Measurements from ENCODE around the gene LSP1. TPM values are rescaled to one million over a fixed set of nuclear protein-coding genes. Genes with fewer than 3 reads are reported as not detected.
A peak's percentile ranks its signal among the peaks of the same experiment; 100 is the strongest.

LSP1 gene
- total and polyA plus RNA-seq, 2 donors from 2014 or later: 8.4 to 26.1 TPM

DNA sequence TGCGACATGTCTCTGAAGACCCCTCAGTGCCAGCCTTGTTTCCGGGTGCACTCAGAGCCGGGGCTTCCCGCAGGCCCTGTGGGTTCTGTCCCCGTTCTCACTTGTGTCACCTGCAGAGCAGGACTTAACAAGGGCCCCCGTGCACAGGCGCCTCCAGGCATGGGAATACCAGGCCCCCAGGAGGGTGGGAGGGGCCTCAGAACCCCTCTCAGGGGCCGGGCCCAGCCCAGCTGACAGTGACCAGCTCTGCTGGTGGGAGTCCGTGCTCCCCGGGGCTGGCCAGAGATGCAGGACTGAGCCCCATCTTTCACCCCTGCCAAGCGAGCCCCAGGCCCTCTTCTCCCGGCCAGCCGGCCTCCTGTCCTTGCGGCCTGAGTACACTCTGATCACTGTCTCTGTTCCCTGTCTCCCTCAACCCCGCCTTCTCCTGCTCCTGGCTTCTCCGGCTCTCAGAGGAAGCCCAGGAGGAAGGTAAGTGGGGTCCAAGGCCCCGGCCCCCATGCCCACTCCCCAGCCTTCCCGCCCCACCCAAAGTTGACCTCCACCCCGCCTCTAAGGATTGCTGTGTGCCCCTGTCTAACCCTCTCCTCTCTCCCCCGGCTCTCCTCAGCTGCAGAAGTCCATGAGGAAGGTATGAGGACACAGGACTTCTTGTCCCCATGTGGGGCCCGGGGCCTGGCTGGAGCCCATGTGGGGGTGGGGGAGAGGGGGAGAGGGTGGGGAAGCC lies 71.9 kb downstream of the LSP1 start:
- Histone ChIP-seq H3K36me3 (ENCODE audit: control insufficient read depth in 2 of 3, insufficient read depth in 3 of 3, low read length in 3 of 3) (no peaks in the 10 kb centered on the region), H3K4me3 (ENCODE audit: low read length in 3 of 3) (no peak overlapping the region), H3K9ac (ENCODE audit: low read length in 3 of 3) (no peak overlapping the region), H3K27me3 (ENCODE audit: control insufficient read depth, insufficient read depth, low read length) (no peaks in the 10 kb centered on the region), H3K27ac (ENCODE audit: low read depth in 2 of 2, low read length in 2 of 2) (no peak overlapping the region), H3K4me1 (ENCODE audit: control insufficient read depth in 2 of 3, insufficient read depth in 2 of 3, low read depth in 1 of 3, low read length in 3 of 3) (no peaks in the 10 kb centered on the region), H3K9me3 (ENCODE audit: control insufficient read depth in 2 of 3, insufficient read depth in 1 of 3, low read length in 3 of 3) (no peaks in the 10 kb centered on the region)
- FAIRE-seq (no peak), DNase-seq (peak in 2 of 5 donors; percentile 50 to 64)
- TF ChIP-seq, protein P1, sequence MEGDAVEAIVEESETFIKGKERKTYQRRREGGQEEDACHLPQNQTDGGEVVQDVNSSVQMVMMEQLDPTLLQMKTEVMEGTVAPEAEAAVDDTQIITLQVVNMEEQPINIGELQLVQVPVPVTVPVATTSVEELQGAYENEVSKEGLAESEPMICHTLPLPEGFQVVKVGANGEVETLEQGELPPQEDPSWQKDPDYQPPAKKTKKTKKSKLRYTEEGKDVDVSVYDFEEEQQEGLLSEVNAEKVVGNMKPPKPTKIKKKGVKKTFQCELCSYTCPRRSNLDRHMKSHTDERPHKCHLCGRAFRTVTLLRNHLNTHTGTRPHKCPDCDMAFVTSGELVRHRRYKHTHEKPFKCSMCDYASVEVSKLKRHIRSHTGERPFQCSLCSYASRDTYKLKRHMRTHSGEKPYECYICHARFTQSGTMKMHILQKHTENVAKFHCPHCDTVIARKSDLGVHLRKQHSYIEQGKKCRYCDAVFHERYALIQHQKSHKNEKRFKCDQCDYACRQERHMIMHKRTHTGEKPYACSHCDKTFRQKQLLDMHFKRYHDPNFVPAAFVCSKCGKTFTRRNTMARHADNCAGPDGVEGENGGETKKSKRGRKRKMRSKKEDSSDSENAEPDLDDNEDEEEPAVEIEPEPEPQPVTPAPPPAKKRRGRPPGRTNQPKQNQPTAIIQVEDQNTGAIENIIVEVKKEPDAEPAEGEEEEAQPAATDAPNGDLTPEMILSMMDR (IDR thresholded peaks at IDR 0.05; ENCODE audit: borderline replicate concordance, extremely low read depth, insufficient read depth): no peak
- intact Hi-C loops (cut with DNase I): no loop called here

DNA sequence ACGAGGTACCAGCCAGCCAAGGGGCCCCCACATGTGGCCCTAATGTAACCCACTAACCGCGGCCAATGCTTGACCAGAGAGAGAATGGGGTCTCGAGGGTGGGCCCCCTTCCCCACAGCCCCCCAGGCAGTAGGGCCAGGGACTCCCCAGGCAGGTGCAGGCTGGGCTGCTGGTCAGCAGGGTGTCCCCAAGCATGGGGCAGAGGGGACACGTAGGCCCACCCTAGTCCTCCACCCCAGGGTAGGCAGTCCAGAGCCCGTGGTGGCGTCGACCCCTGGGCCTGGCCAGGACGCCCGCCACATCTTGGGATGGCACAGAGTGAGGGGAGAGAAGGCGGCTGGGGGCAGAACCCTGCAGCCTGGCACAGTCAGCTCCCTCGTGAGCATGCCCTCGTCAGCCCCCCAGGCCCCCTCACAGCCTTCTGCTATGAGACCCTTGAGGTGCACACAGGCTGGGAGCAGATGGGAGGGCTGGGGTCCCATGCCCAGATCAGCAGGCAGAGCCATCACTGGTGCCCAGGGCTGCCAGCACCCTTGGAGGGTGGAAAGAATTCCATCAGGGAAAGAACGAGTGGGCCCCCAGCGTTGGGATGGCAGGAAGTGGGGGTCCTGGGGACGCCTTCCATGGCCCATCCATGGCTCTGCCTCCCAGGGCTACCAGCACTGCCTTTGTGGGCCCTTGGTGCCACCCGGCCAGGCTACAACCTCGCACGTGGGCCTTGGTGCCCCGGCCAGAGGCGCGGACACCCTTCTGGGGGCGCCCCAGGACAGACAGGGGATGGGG lies 72.7 kb downstream of the LSP1 start:
- intact Hi-C loops (cut with DNase I): no loop called here
- H3K9me3 ChIP-seq (ENCODE audit: control insufficient read depth in 2 of 3, insufficient read depth in 1 of 3, low read length in 3 of 3): no peaks in the 10 kb centered on the region
- no peak overlapping the region for H3K9ac ChIP-seq (ENCODE audit: low read length in 3 of 3)
- peak in 2 of 5 donors; percentile 46 to 66 for DNase-seq
- H3K4me3 ChIP-seq (ENCODE audit: low read length in 3 of 3): no peak overlapping the region
- H3K4me1 ChIP-seq (ENCODE audit: control insufficient read depth in 2 of 3, insufficient read depth in 2 of 3, low read depth in 1 of 3, low read length in 3 of 3): no peaks in the 10 kb centered on the region
- H3K36me3 ChIP-seq (ENCODE audit: control insufficient read depth in 2 of 3, insufficient read depth in 3 of 3, low read length in 3 of 3): no peaks in the 10 kb centered on the region
- no peak for FAIRE-seq
- no peak overlapping the region for H3K27ac ChIP-seq (ENCODE audit: low read depth in 2 of 2, low read length in 2 of 2)
- TF ChIP-seq, protein P1 (IDR thresholded peaks at IDR 0.05; ENCODE audit: borderline replicate concordance, extremely low read depth, insufficient read depth): no peak
- H3K27me3 ChIP-seq (ENCODE audit: control insufficient read depth, insufficient read depth, low read length): no peaks in the 10 kb centered on the region

DNA sequence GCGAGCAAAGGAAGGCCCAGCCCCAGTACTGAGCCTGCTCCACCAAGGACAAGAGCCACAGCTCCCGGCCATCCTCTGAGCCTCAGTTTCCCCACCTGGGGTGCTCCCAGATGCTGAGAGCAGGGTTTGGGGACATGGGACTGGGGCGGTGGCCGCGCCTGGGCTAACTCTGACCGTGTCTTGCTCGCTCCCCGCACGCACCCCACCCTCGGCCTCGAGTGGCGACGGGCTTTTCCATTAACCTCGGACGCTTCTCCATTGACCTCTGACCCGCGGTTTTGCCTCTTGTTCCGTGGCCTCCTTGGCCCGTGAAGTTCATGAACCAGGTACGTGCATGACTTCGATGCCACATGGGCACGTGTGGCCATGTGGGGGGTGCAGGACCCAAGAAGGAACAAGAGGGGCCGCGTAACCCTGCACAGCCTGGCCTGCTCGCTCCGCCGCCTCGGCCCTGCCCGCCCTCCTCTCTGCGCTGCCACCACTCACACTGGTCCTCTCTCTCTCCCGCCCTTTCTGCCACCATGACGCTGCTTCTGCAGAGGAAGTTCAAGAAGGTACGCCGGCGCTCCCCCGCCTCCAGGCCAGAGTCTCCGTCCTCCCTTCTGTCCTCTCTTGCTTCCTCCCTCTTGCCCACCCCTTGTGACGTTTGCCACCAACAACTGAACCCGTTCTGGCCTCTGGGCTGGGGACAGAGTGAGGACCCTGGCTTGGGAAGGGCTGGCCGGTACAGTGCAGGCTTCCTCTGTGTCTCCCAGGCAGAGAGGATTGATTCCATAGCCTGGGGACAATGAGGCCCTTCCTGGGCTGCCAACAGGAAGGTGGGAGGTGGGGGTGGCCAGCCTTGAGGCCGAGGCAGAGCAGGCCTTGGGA lies 73.5 kb downstream of the LSP1 start:
- Histone ChIP-seq H3K27me3 (ENCODE audit: control insufficient read depth, insufficient read depth, low read length) (no peaks in the 10 kb centered on the region), H3K27ac (ENCODE audit: low read depth in 2 of 2, low read length in 2 of 2) (no peak overlapping the region), H3K4me3 (ENCODE audit: low read length in 3 of 3) (no peak overlapping the region), H3K9me3 (ENCODE audit: control insufficient read depth in 2 of 3, insufficient read depth in 1 of 3, low read length in 3 of 3) (no peaks in the 10 kb centered on the region), H3K36me3 (ENCODE audit: control insufficient read depth in 2 of 3, insufficient read depth in 3 of 3, low read length in 3 of 3) (no peaks in the 10 kb centered on the region), H3K9ac (ENCODE audit: low read length in 3 of 3) (no peak overlapping the region), H3K4me1 (ENCODE audit: control insufficient read depth in 2 of 3, insufficient read depth in 2 of 3, low read depth in 1 of 3, low read length in 3 of 3) (no peaks in the 10 kb centered on the region)
- intact Hi-C loops (cut with DNase I): no loop called here
- peak in 4 of 5 donors; percentile 52 to 79 (median 56) for DNase-seq
- TF ChIP-seq, protein P1 (IDR thresholded peaks at IDR 0.05; ENCODE audit: borderline replicate concordance, extremely low read depth, insufficient read depth): no peak
- no peak for FAIRE-seq
